Measurements from ENCODE around the gene ARSK. TPM values are rescaled to one million over a fixed set of nuclear protein-coding genes. Genes with fewer than 3 reads are reported as not detected.

Gene ARSK
- total RNA-seq, 1 experiment from 2014 or later: 5.6 TPM

DNA sequence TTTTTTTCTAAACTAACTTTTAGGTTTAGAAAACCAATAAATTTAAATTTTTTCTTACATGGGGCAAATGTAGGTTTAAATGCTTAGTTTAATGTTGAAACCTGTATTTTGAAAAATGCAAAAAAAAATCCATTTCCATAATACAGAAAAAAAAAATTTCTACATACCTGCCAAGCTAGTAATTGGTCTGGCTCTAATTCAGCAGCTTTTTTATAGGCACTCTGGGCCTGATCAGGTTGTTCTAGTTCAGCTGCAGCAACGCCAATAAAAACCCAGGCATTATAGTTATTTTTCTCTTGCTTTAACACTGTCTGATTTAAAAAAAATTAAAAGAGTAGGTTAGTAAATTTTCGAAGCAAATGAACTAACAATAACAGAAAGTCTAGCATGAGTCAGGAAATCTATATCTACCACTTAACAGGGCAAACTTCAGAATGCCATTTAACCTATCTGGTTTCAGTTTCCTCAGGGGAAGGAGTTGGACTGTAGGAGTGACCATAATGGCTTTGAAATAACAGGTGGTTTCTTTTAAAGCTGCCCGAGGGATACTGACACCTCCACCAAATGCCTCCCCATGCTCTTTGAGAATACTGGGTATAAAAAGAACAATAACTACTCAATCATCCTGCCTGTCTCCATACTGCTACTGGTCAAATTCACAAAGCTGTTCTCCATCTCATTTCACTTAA, 11.7 kb upstream of the ARSK start:
- Histone ChIP-seq H3K4me1 (ENCODE audit: low read length) (no peaks in the 10 kb centered on the region), H3K27me3 (ENCODE audit: low read length) (no peaks in the 10 kb centered on the region), H3K9me2 (replicated peaks; ENCODE audit: insufficient read depth, low read length) (no peaks in the 10 kb centered on the region), H3K36me3 (ENCODE audit: insufficient read depth, low read length) (peaks cover 70% of the 10 kb centered on the region), H3K4me3 (ENCODE audit: low read length) (no peak overlapping the region), H3K9me3 (ENCODE audit: low read length) (no peaks in the 10 kb centered on the region), H3K79me2 (ENCODE audit: low read length) (peaks cover 54% of the 10 kb centered on the region), H3K4me2 (ENCODE audit: low read depth, low read length, poor library complexity, severe bottlenecking) (no peak overlapping the region), H3K9ac (ENCODE audit: low read length) (no peak overlapping the region), H2AFZ (ENCODE audit: low read length) (no peak overlapping the region), H4K20me1 (ENCODE audit: insufficient read depth, low read depth, low read length) (no peaks in the 10 kb centered on the region), H3K27ac (ENCODE audit: low read length) (no peak overlapping the region)
- DNase-seq: no peak

GRCh38 chr5:95549030-95549429, 5.9 kb upstream of the ARSK start:
- Histone ChIP-seq H3K79me2 (ENCODE audit: low read length) (peaks cover 77% of the 10 kb centered on the region), H3K27ac (ENCODE audit: low read length) (no peak overlapping the region), H3K4me1 (ENCODE audit: low read length) (peaks cover 9% of the 10 kb centered on the region), H3K4me2 (ENCODE audit: low read depth, low read length, poor library complexity, severe bottlenecking) (no peak overlapping the region), H3K9me3 (ENCODE audit: low read length) (no peaks in the 10 kb centered on the region), H3K4me3 (ENCODE audit: low read length) (no peak overlapping the region), H3K36me3 (ENCODE audit: insufficient read depth, low read length) (peaks cover 59% of the 10 kb centered on the region), H3K27me3 (ENCODE audit: low read length) (no peaks in the 10 kb centered on the region), H2AFZ (ENCODE audit: low read length) (no peak overlapping the region), H3K9ac (ENCODE audit: low read length) (no peak overlapping the region), H4K20me1 (ENCODE audit: insufficient read depth, low read depth, low read length) (no peaks in the 10 kb centered on the region), H3K9me2 (replicated peaks; ENCODE audit: insufficient read depth, low read length) (no peaks in the 10 kb centered on the region)
- no peak for DNase-seq

DNA sequence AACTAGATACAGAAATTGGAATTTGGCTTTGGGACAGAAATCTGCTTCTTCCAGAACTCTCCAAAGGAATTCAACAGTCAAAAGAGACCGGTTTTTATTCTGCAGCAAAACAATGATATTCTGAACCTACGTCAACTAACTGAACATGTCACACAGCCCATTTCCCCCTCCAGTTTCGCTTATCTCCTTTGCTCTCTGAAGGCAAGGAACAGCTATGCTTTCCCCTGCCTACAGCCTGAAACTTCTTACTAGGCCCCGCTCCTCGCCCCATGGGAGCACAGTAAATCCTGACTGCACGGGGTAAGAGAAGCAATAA, 612 bp upstream of the ARSK start:
- peaks cover 17% of the 10 kb centered on the region for H3K4me1 ChIP-seq (ENCODE audit: low read length)
- H3K4me3 ChIP-seq (ENCODE audit: low read length): peak overlapping the region; percentile 93
- H3K9me2 ChIP-seq (replicated peaks; ENCODE audit: insufficient read depth, low read length): no peaks in the 10 kb centered on the region
- peak overlapping the region; percentile 70 for H3K27ac ChIP-seq (ENCODE audit: low read length)
- H3K4me2 ChIP-seq (ENCODE audit: low read depth, low read length, poor library complexity, severe bottlenecking): peak overlapping the region; percentile 90
- no peaks in the 10 kb centered on the region for H4K20me1 ChIP-seq (ENCODE audit: insufficient read depth, low read depth, low read length)
- H3K36me3 ChIP-seq (ENCODE audit: insufficient read depth, low read length): peaks cover 15% of the 10 kb centered on the region; the same call in 1 of the 2 replicates
- no peaks in the 10 kb centered on the region for H3K27me3 ChIP-seq (ENCODE audit: low read length)
- peaks cover 80% of the 10 kb centered on the region for H3K79me2 ChIP-seq (ENCODE audit: low read length)
- H3K9ac ChIP-seq (ENCODE audit: low read length): peak overlapping the region; percentile 80
- H3K9me3 ChIP-seq (ENCODE audit: low read length): no peaks in the 10 kb centered on the region
- H2AFZ ChIP-seq (ENCODE audit: low read length): no peak overlapping the region
- DNase-seq: no peak

- Histone ChIP-seq H3K27ac (ENCODE audit: low read length) (peak overlapping the region; percentile 70), H3K9me2 (replicated peaks; ENCODE audit: insufficient read depth, low read length) (no peaks in the 10 kb centered on the region), H3K79me2 (ENCODE audit: low read length) (peaks cover 68% of the 10 kb centered on the region), H3K4me1 (ENCODE audit: low read length) (peaks cover 17% of the 10 kb centered on the region), H2AFZ (ENCODE audit: low read length) (no peak overlapping the region), H3K4me2 (ENCODE audit: low read depth, low read length, poor library complexity, severe bottlenecking) (peak overlapping the region; percentile 90), H3K4me3 (ENCODE audit: low read length) (peak overlapping the region; percentile 93), H3K9me3 (ENCODE audit: low read length) (no peaks in the 10 kb centered on the region), H3K27me3 (ENCODE audit: low read length) (no peaks in the 10 kb centered on the region), H3K9ac (ENCODE audit: low read length) (peak overlapping the region; percentile 80), H3K36me3 (ENCODE audit: insufficient read depth, low read length) (peaks cover 4% of the 10 kb centered on the region; the same call in 1 of the 2 replicates), H4K20me1 (ENCODE audit: insufficient read depth, low read depth, low read length) (no peaks in the 10 kb centered on the region)
- DNase-seq: no peak
Observed at GRCh38 chr5:95555553-95555952, 652 bp downstream of the ARSK start.

DNA sequence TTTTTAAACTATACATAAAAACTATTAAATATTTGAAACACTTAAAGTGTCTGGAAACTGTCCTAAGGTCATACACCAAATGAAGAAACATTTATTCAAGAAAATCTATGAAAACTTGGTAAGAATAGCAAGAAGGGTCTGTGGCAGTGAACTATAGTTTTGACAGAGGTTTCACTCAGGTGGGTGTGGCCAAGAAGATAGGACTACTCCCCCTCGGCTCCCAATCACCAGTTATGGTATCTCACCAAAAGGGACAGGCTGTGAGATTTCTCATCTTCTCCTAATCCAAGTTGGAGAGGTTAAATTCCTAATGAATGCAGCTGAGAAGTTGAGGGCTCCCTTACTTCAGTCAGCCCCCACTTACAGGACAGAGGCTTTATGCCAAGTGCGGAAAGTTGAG, 2.9 kb downstream of the ARSK start:
- H3K4me1 ChIP-seq (ENCODE audit: low read length): peaks cover 24% of the 10 kb centered on the region
- no peak overlapping the region for H3K4me2 ChIP-seq (ENCODE audit: low read depth, low read length, poor library complexity, severe bottlenecking)
- no peaks in the 10 kb centered on the region for H3K9me3 ChIP-seq (ENCODE audit: low read length)
- peaks cover 60% of the 10 kb centered on the region for H3K79me2 ChIP-seq (ENCODE audit: low read length)
- peaks cover 3% of the 10 kb centered on the region; the same call in 1 of the 2 replicates for H3K36me3 ChIP-seq (ENCODE audit: insufficient read depth, low read length)
- no peaks in the 10 kb centered on the region for H4K20me1 ChIP-seq (ENCODE audit: insufficient read depth, low read depth, low read length)
- no peaks in the 10 kb centered on the region for H3K9me2 ChIP-seq (replicated peaks; ENCODE audit: insufficient read depth, low read length)
- H3K9ac ChIP-seq (ENCODE audit: low read length): no peak overlapping the region
- no peak overlapping the region for H3K4me3 ChIP-seq (ENCODE audit: low read length)
- no peak overlapping the region for H2AFZ ChIP-seq (ENCODE audit: low read length)
- no peak overlapping the region for H3K27ac ChIP-seq (ENCODE audit: low read length)
- no peak for DNase-seq
- no peaks in the 10 kb centered on the region for H3K27me3 ChIP-seq (ENCODE audit: low read length)

GRCh38 chr5:95562282-95562681, 7.4 kb downstream of the ARSK start:
- H4K20me1 ChIP-seq (ENCODE audit: insufficient read depth, low read depth, low read length): no peaks in the 10 kb centered on the region
- no peak overlapping the region for H3K4me3 ChIP-seq (ENCODE audit: low read length)
- H2AFZ ChIP-seq (ENCODE audit: low read length): no peak overlapping the region
- no peak for DNase-seq
- H3K9ac ChIP-seq (ENCODE audit: low read length): no peak overlapping the region
- peaks cover 14% of the 10 kb centered on the region for H3K4me1 ChIP-seq (ENCODE audit: low read length)
- peaks cover 5% of the 10 kb centered on the region; the same call in 1 of the 2 replicates for H3K36me3 ChIP-seq (ENCODE audit: insufficient read depth, low read length)
- H3K9me3 ChIP-seq (ENCODE audit: low read length): no peaks in the 10 kb centered on the region
- no peaks in the 10 kb centered on the region for H3K27me3 ChIP-seq (ENCODE audit: low read length)
- H3K9me2 ChIP-seq (replicated peaks; ENCODE audit: insufficient read depth, low read length): no peaks in the 10 kb centered on the region
- peaks cover 47% of the 10 kb centered on the region for H3K79me2 ChIP-seq (ENCODE audit: low read length)
- H3K4me2 ChIP-seq (ENCODE audit: low read depth, low read length, poor library complexity, severe bottlenecking): no peak overlapping the region
- H3K27ac ChIP-seq (ENCODE audit: low read length): no peak overlapping the region

DNA sequence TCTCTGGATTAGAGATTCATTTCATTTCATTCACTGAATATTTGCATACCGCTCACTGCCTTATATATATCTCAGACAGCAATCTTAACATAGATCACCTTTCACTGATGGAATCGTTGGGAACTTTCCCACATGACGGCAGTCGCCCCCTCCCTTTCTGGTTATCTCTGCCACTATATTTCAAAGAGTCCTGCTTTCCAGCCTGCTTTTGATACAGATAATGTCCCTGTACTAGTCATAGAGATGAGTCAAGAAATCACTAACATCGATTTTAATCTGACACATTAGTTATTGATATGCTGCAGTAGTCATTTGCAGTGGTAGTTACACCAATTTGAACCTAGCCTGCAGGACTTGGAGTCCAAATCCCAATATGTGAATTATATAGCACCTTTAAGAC, 8.5 kb downstream of the ARSK start:
- H4K20me1 ChIP-seq (ENCODE audit: insufficient read depth, low read depth, low read length): no peaks in the 10 kb centered on the region
- no peak overlapping the region for H3K27ac ChIP-seq (ENCODE audit: low read length)
- peaks cover 14% of the 10 kb centered on the region for H3K4me1 ChIP-seq (ENCODE audit: low read length)
- no peak overlapping the region for H2AFZ ChIP-seq (ENCODE audit: low read length)
- no peak for DNase-seq
- H3K4me2 ChIP-seq (ENCODE audit: low read depth, low read length, poor library complexity, severe bottlenecking): no peak overlapping the region
- no peak overlapping the region for H3K9ac ChIP-seq (ENCODE audit: low read length)
- peaks cover 5% of the 10 kb centered on the region; the same call in 1 of the 2 replicates for H3K36me3 ChIP-seq (ENCODE audit: insufficient read depth, low read length)
- H3K79me2 ChIP-seq (ENCODE audit: low read length): peaks cover 36% of the 10 kb centered on the region
- H3K9me3 ChIP-seq (ENCODE audit: low read length): no peaks in the 10 kb centered on the region
- no peaks in the 10 kb centered on the region for H3K27me3 ChIP-seq (ENCODE audit: low read length)
- H3K4me3 ChIP-seq (ENCODE audit: low read length): no peak overlapping the region
- no peaks in the 10 kb centered on the region for H3K9me2 ChIP-seq (replicated peaks; ENCODE audit: insufficient read depth, low read length)

DNA sequence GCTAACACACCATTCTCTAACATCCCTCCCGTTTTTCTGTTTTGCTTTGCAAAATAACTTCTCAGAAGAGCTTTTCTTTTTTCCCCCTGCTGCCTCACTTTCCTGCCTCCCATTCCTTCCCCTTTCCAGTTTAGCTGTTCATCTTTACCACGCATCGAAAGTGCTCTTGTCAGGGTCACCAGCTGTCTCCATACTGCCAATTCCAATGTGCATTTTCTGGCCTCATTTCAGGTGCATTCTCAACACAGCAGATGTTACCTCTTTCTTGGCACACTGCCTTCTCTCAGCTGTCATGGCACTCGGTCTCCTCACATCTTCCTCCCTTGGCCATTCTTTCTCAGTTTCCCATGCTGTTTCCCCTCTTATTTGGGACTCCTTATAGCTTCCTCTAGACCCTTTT, 9.5 kb downstream of the ARSK start:
- Histone ChIP-seq H3K27ac (ENCODE audit: low read length) (no peak overlapping the region), H3K36me3 (ENCODE audit: insufficient read depth, low read length) (peaks cover 9% of the 10 kb centered on the region; the same call in 1 of the 2 replicates), H4K20me1 (ENCODE audit: insufficient read depth, low read depth, low read length) (no peaks in the 10 kb centered on the region), H3K9me2 (replicated peaks; ENCODE audit: insufficient read depth, low read length) (no peaks in the 10 kb centered on the region), H3K27me3 (ENCODE audit: low read length) (no peaks in the 10 kb centered on the region), H3K4me3 (ENCODE audit: low read length) (no peak overlapping the region), H2AFZ (ENCODE audit: low read length) (no peak overlapping the region), H3K79me2 (ENCODE audit: low read length) (peaks cover 34% of the 10 kb centered on the region), H3K4me2 (ENCODE audit: low read depth, low read length, poor library complexity, severe bottlenecking) (no peak overlapping the region), H3K9ac (ENCODE audit: low read length) (no peak overlapping the region), H3K9me3 (ENCODE audit: low read length) (no peaks in the 10 kb centered on the region), H3K4me1 (ENCODE audit: low read length) (peaks cover 14% of the 10 kb centered on the region)
- DNase-seq: no peak

Measured in Karpas-422 (cell line).